ENCODE data around the gene SSTR5. TPM values are rescaled to one million over a fixed set of nuclear protein-coding genes. Genes with fewer than 3 reads are reported as not detected.

SSTR5 gene
- total RNA-seq, 1 donor from 2014 or later: not detected

DNA sequence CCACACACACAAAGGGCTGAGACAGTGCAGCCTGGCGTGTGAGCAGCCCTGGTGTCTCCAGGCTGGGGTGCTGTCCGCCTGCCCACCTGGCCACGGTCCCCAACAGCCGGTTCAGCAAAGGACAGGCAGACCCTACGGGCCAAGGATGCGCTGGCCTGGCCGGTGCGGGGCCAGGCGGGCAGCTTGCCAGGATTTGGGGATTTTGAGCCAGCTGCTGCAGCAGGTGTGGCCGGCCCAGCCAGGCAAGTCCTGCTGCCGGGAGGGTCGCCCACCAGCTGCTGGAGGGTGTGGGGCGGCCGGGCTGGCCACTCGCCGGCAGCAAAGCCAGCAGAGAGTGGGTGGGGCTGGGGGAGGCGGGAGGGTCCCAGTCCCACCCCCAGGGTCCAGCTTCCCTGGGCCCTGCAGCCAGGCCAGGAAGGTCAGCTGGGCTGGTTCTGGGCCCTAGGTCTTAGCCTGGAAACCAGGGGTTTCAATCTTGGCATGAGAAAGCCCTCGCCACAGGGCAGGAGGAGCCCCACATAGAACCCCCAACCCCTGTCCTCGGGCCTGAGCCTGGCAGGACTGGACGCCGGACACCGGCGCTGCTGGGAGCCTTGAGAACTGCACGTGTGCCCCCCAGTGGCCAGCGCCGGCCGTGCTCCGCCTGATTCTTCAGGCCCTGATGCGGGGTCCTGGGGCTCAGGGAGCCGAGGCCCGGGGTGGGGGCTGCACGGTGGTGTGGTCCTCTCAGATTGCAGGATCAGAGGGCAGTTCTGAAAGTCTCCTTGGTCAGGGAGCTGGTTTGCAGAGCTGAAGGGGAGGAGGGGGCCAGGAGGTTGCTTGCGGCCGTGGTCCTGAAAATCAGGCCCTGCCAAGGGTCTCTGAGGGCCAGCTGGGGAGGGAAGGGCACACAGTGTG is 17.6 kb upstream of the SSTR5 start:
- peak; percentile 54 for DNase-seq (ENCODE audit: low spot score)

GRCh38 chr16:1055557-1055924 is 17.0 kb upstream of the SSTR5 start:
- no peak for DNase-seq (ENCODE audit: low spot score)

GRCh38 chr16:1056196-1056595 is 16.4 kb upstream of the SSTR5 start:
- no peak for DNase-seq (ENCODE audit: low spot score)

DNA sequence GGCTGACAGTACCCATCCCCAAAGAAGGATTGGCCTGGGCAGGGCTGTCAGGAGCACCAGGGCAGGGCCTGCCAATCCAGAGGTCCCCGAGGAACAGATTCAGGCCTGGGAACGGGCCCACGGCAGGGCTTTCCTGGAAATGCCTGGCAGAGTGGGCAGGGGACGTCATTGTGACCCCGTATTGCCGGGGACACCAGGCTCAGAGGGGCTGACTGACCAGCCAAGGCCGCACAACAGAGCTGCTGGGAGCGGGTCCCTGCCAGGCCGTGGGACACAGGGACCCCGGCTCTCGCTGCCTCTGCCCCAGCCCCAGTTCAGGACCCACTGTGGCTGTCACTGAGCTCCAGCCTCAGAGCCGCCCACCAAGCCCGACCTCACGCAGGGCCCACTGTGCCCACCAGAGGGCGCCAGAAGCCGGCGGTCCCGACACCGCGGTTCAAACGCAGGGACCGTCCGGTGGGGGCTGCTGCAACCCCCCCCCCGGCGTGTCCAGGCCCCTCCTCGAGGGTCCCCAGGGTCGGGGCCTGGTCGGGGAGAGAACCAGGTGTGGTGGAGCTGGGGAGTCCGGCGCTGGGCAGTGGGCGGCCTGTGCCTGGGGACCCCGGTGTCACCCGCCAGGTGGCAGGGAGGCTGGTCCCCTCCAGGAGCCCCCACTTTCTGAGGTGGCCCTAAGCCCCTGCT is 15.2 kb upstream of the SSTR5 start:
- no peak for DNase-seq (ENCODE audit: low spot score)

DNA sequence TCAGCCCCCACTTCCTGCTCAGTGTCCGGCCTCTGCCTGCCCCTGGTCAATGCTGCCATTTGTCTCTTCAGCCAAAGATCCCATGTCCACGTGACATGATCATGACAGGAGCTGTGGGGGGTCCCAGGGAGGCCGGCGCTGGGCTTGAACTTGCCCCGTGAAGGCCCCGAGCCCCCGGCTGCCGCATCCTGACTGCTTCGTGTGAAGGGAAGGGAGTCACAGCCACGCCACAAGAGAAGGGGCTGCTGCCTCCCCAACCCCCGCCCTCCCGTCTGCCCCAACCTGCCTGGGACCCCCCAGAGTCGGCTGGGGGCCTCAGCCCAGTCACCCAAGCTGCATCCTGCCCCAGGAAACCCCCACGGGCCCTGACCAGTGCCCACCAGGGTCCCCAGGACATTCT is 14.3 kb upstream of the SSTR5 start:
- no peak for DNase-seq (ENCODE audit: low spot score)

DNA sequence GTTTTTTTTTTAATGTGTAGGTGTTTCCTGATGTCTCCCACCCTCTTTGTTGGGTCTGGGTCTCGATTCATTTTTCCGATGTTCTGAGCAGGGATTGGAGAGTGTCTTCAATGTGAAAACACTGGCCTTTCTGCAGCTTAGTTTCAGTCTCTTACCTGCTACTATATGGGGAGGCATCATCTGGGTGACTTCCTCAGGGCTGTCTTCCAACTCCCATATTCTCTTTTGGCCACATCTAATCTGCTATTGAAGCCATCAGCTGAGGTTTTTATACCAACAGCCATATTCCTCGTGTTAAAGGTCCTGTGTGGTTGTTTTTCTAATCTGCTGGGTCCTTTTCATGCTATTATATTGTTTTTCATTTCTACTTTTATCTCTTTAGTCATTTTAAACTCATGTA is 13.2 kb upstream of the SSTR5 start:
- no peak for DNase-seq (ENCODE audit: low spot score)

- DNase-seq (ENCODE audit: low spot score): no peak
These were observed 11.9 kb upstream of the SSTR5 start for GRCh38 chr16:1060416-1061340.

DNA sequence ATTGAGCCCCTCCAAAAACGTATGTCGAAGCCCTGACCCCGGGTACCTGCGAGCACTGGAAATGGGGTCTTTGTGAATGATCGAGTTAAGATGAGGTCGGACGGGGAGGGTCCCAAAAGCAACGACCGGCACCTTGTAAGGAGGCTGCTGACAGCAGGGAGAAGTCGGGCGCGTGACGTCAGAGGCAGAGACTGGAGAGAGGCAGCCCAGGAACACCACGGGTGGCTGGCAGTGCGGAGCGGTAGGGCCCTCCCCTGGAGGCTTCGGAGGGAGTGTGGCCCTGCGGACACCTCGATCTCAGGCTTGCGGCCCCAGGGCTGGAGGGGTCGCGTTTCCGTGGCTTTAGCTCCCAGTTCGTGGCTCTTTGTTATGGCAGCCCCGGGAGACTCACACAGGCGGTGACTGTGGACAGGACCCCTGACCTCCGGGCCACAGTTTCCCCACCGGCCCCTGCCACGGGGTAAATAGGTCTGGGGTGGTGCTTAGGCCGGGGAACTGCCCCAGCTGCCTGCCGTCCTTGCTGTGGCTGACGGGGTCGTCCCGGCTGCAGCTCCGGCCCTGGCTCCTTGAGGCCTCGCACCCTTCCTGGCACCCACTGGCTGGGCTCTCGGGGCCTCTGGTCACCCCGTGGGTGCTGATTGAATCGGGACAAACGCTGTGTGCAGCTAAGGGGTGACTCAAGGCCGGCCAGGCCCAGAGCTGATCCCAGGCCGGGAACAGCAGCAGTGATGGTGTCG is 10.6 kb upstream of the SSTR5 start:
- DNase-seq (ENCODE audit: low spot score): no peak

GRCh38 chr16:1062895-1063294 is 9.7 kb upstream of the SSTR5 start:
- no peak for DNase-seq (ENCODE audit: low spot score)

- no peak for DNase-seq (ENCODE audit: low spot score)
These were observed 8.8 kb upstream of the SSTR5 start for GRCh38 chr16:1063728-1064127.

GRCh38 chr16:1065469-1066128 is 6.9 kb upstream of the SSTR5 start:
- no peak for DNase-seq (ENCODE audit: low spot score)

- DNase-seq (ENCODE audit: low spot score): no peak
These were observed 5.9 kb upstream of the SSTR5 start for GRCh38 chr16:1066584-1067172.

- no peak for DNase-seq (ENCODE audit: low spot score)
These were observed 4.9 kb upstream of the SSTR5 start for GRCh38 chr16:1067629-1068028.

DNA sequence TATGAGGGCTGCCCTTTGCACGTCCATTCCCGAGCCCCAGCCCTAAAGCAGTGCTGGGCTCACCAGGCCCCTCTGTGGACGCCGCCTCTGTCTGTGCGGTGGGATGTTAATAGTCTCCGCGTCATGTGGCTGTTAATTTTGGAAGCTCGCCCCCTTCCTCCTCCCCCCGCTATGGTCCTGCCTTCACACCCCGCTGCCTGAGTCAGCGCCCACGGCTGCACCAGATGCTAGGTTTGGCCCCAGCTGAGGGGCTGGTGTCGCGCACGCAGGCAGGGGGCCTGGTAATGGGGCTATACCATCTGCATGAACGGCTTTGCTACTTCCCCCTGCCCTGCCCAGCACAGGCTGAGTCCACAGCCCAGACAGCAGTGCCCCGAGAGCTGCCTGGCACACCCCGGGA is 4.1 kb upstream of the SSTR5 start:
- no peak for DNase-seq (ENCODE audit: low spot score)

DNA sequence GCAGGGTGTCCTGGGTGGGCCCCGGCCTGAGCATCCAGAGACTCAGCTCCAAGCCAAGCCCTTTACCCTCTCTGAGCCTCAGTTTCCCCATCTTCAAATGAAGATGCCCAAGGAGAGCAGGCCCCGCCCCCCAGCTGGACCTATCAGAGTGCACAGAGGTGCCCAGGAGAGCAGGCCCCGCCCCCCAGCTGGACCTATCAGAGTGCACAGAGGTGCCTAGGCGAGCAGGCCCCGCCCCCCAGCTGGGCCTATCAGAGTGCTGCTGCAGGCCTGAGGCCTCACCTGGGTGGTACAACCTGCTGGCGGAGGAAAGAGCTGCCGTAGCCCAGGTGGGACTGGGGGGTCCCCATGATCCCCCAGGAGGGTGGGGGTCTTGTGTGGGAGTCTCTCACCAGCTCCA is 3.4 kb upstream of the SSTR5 start:
- no peak for DNase-seq (ENCODE audit: low spot score)

DNA sequence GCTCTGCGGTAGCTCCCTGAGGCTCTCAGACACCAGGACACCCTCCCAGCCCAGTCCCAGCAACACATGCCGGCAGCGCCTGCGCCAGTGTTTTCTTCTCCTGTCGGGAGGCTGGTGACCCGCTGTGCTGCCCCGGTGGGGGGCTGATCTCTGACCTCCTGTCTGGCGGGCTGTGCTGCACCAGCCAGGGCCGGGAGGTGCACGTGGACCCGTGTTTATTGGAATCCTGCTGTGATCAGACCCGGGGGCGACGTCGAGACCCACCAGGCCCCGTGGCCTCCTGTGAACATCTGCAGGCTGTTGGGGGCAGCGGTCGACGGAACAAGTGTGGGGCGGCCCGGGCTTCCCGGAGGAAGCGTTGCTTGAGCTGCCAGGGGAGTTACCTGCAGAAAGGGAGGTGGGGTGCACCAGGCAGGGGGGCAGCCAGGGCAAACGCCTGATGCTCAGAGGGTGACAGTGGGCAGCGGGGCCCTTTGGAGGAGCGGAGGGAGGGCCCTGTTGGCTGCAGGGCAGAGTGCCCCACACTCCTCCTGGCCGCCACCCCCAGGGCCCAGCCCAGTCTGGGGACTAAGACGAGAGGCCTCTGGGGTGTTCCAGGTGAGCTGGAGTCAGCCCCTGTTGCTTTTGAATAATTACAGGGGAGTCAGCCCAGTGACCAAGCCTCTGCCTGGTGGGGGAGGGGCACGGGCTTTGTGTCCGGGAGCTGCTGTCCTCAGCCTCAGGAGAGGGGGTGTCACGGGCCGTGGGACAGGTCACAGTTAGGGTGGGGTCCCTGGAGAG is 2.3 kb upstream of the SSTR5 start:
- DNase-seq (ENCODE audit: low spot score): no peak

- no peak for DNase-seq (ENCODE audit: low spot score)
These were observed 1.6 kb upstream of the SSTR5 start for GRCh38 chr16:1070864-1071408.

- no peak for DNase-seq (ENCODE audit: low spot score)
These were observed 854 bp upstream of the SSTR5 start for GRCh38 chr16:1071561-1072225.

DNA sequence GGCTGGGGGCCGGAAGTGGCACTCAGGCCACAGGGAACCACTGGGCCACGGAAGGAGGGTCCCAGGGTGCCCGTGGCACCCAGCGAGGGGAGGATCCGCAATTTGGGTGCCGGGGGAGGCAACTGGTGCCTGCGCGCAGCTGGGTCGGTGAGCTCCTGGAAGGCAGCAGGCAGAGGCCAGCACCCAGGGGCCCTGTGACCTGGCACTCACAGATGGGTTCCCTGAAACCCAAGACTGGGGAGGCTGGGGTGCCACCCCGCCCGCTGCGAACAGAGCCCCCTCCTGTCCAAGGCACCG is 663 bp downstream of the SSTR5 start:
- DNase-seq (ENCODE audit: low spot score): no peak
